GM19455 (cell line): ENCODE results near the gene NFIA.

Source experiments
- ATAC-seq: cut with Tn5 transposase; IDR thresholded peaks from one replicate; pipeline ENCODE4 v1.9.1; 2021; ENCODE audit not compliant: unreplicated experiment

The NFIA gene

DNA sequence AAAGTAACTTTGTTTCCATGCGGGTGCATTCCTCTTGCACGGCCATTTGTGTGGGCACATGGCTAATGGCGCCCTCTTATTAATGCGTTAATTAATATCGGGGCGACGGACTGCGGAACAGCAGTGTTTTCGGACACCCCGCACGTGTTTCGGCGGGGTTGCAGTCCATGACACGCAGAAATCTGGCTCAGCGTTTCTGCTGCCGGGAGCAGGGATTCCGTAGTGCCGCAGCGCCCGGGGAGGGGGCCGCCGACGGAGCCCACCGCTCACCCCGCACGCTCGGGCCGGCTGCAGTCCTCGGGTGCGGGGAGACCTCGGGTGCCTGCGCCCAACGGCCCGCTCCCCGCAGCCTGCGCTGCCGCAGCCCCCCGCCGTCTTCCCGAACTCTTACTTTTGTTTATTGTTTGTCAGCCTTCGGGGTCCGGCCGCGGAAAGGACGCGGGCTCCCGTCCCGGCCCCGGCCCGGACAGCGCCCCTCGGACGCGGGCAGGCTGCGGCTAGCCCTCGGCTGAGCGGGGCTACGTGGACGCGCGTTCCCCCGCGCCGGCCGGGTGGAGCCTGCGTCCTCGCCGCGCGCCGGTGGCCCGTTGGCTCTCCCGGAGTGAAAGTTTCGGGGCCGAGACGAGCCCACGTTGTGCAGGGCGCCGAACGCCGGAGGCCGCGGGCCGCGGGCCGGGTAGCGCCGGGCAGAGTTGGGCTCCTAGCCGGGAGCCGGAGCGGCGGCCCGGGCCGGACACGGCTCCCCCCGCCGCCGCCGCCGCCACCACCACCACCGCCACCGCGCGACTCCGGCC is 849 bp downstream of the NFIA start:
- no peak for ATAC-seq

DNA sequence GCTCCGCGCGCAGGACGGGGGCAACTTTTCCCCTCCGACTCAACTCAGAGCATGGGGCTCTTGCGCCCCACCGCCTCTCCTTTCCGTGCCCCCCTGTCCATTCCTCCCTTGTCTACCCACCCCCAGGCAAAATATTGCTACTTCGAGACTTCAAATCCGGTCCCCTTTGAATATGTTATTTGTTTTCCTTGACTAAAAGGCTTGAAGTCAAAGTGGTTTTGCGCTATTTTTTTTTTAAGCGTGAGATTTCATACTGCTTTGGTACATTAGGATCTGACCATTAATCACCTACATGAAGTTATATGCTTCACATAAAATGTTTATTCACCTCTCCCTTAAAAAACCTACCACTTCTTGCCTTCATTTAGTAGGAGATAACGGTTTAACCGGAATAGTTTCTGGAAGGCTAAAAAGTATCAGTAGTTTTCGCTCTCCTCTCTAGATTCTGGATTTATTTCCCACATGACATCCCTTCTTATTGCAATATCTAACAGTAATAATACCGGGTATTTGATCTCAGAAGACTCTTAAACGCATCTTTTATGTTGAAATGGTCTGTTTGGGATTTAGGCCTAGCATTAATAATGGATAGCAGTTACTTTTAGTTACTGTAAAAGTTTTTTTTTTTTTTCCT is 1.6 kb downstream of the NFIA start:
- ATAC-seq: no peak

- no peak for ATAC-seq
These were observed 2.2 kb downstream of the NFIA start for GRCh38 chr1:61084491-61085031.

DNA sequence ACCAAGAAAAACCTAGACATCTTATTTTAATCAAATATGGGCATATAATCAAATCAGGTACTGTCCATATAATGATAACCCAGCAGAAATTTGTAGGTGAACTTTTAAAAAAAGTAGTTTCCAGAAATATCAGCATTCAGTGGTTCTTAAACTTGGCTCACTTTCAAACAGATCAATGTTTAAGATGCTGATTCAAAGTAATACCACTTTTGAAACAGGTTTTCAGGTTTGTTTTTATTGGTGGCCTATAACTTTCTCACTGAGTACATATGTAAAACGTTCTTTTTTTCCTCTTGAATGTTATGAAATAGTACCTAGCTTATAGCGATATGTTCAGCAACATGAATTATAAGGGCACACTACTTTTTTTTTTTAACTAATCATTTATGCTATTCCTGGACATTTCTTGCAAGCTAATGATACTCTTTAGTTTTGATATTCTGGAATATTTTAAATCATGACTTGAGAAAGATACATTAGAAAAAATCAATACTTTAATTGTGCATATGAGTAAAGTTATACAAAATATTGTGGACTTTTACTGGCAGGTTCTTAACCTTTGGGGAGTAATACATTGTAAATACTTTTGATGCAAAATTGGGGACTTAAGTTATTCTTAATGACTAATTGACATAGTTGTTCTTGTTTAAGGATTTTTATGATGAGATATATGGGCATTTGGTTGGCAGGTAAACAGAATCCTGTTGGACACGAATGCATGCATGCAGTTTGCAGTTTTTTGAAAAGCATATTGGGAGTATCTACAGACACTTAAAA is 3.0 kb downstream of the NFIA start:
- ATAC-seq: no peak

- no peak for ATAC-seq
These were observed 3.8 kb downstream of the NFIA start for GRCh38 chr1:61085983-61086644.

- ATAC-seq: no peak
These were observed 5.2 kb downstream of the NFIA start for GRCh38 chr1:61087571-61087970.

DNA sequence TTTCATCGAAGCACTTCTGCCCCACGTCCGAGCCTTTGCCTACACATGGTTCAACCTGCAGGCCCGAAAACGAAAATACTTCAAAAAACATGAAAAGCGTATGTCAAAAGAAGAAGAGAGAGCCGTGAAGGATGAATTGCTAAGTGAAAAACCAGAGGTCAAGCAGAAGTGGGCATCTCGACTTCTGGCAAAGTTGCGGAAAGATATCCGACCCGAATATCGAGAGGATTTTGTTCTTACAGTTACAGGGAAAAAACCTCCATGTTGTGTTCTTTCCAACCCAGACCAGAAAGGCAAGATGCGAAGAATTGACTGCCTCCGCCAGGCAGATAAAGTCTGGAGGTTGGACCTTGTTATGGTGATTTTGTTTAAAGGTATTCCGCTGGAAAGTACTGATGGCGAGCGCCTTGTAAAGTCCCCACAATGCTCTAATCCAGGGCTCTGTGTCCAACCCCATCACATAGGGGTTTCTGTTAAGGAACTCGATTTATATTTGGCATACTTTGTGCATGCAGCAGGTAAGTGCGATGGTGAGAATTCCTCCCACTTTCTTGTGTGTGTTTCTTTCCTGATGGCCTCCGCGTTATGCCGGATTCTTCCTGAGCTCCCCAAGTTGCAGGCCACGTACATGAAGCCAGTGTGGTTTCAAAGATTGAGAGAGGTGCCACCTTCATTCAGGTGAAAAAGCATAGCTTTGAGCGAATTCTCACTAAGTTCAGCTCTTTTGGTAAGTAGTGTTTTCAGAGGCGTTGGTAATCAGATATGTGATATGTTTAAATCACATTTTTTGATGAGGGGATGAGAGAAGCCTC is 6.0 kb downstream of the NFIA start:
- no peak for ATAC-seq

GRCh38 chr1:61089338-61089737 is 7.0 kb downstream of the NFIA start:
- ATAC-seq: no peak

DNA sequence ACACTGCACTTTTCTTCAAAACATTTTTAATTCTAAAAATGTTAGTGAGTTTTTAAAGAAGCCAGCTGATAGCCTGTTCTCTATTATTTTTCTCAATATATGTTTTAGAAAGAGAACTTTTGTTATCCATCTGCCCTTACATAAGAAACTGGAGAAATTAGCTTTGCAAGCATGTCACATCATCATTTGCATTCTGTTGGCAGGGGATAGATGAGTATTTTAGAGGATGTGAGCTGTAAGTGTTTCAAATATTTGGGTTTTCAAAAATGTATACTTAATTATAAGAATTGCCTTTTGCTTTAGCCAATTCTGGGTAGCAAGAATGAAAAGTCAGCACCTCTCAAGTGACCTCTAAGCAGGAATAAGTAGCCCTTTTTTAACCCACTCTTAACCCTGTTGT is 7.4 kb downstream of the NFIA start:
- ATAC-seq: no peak

DNA sequence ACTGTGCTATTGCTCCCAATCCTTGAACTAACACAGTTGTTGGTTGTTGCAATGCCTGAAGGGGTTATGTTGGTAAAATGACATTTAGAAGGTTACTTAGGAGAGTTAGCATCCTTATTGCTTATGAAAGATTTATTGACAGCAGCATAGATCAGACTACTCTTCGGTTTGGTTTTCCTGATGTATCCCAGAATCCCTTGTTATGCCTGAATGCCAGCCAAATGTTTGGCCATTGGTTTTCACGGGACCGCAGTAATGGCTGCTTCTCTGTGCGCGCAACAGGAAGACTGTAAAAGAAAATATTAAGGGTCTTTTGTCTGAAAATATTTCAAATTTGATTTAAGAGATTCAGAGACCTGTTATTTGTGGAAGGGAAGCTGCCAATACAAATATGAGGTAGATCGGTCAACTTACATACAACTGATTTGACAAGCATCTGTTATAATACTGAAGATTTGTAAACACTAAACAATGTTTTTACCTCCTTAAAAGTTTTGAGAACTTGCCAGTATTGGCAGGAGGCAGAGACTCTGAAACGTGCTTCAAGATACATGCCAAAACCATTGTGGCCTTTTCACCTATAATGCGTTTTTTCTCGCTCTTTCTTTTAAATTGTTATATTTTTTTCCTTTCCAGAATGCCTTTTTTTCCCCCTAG is 8.3 kb downstream of the NFIA start:
- no peak for ATAC-seq

GRCh38 chr1:61091455-61091854 is 9.1 kb downstream of the NFIA start:
- ATAC-seq: no peak

- ATAC-seq: no peak
These were observed 10.3 kb downstream of the NFIA start for GRCh38 chr1:61092642-61093041.

DNA sequence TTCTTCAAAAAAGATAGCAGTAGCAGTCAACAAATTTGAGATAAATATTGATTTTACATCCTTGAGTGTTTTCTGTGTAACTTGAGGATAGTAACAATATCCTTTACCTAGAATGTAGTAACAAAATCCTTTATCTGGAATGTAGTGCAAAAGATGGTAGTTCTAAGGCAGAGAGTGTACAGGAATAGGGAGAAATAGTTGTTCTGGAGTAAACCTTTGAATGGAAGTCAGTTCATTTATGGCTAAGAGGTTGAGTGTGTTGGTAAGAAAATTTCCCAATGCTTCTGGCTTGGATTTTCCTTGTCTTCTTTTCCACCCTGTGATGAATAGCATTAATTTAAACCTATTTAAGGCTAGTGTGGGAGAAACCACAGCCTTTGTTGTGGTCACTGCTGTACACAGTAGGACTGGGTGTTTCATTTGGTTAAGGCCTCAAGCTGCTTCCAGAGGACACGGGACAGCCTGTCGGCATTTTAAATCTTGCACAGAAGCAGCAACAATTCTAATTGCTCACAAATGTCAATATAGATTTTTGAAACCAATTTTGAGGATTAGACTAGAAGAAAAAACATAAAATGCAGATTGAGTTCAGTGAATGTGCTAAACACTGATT is 11.3 kb downstream of the NFIA start:
- no peak for ATAC-seq

DNA sequence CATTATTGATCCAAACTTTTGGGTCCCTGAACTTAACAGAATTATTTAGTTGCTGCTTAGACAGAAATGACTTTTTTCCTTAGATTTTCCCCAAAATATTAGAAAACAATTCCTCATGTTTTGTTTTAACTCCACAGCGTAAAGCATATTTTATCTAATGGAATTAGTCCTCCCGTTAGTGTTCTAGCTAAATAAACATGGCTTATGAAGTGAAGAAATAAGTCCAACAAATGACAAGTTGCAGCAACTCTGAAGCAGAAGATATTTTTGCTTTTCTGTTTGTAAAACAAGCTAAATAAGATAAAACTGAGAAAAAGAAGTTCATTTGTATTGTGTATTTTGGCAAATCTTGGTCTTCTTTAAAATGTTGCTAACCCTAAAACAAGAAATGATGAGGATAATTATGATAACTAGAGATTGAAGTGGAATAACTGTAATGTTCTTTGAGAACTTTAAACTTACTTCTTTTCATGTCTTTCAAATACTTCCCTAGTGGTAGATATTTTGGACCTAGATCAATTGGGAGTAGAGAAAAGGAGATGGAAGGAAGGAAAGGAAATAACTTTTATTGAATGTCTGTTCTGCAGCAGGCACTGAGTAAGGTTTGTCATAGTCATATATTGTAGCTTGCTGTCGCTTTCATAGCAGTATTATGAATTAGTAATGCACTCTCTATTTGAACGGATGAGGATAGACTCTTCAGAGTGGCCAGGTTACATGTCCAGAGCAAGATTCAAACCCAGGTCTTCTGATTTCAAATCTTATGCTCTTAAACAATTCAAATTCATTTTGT is 12.5 kb downstream of the NFIA start:
- ATAC-seq: no peak

DNA sequence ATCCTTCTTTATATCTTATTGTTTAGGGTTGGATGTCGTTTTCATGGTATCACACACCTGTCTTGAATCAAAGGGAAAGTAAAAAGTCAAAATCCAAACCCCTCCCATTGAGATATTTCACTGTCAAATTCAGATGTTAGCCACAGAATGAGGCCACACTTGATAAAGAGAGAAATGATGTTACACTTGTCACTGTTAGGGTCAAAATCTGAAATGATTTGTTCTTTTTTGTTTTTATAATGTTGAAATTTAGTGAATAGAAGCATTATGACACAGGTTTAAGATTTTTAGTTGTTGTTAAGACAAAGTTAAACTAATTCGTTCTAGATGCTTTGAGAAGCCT is 13.1 kb downstream of the NFIA start:
- no peak for ATAC-seq

DNA sequence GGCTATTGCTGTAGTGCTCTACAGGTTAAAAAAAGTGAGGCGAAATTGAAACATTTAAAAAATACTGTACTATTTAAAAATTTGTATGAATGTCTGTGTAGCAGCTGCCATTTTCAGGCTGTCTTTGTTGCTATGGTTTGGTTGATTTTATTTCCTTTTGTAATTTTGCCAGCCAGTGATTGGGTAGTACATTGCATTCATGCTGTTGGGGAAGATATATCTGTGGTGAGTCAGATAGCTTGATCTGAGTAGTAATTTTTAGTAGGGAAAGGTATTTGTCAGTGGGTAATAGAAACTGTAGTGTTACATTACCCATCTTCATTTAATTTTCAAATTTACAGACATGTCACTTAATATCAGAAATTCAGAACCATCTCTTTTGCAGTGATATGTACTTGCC is 15.0 kb downstream of the NFIA start:
- no peak for ATAC-seq

GRCh38 chr1:61097722-61098121 is 15.4 kb downstream of the NFIA start:
- no peak for ATAC-seq

- no peak for ATAC-seq
These were observed 16.0 kb downstream of the NFIA start for GRCh38 chr1:61098333-61098732.
